ENCODE data around the gene COX7A2L.

COX7A2L gene

GRCh38 chr2:42364658-42365057 is 3.6 kb upstream of the COX7A2L start:
- no peak for TF ChIP-seq SIN3A (IDR thresholded peaks at IDR 0.05; ENCODE audit: borderline replicate concordance, insufficient read depth, low read length)
- TF ChIP-seq POLR2AphosphoS5 (IDR thresholded peaks at IDR 0.05; ENCODE audit: low read depth, low read length), result no peak
- TF ChIP-seq TAF1 (IDR thresholded peaks at IDR 0.05; ENCODE audit: borderline replicate concordance, insufficient read depth, low read length), result no peak
- no peak for TF ChIP-seq FOXP2 (optimal IDR thresholded peaks at IDR 0.05; ENCODE audit: borderline replicate concordance, extremely low read depth, extremely low read length, insufficient read depth)
- TF ChIP-seq REST (IDR thresholded peaks at IDR 0.05; ENCODE audit: insufficient read depth in 1 of 2, low read depth in 2 of 2, low read length in 2 of 2), result no peak

GRCh38 chr2:42363413-42363812 is 2.4 kb upstream of the COX7A2L start:
- TF ChIP-seq SIN3A (IDR thresholded peaks at IDR 0.05; ENCODE audit: borderline replicate concordance, insufficient read depth, low read length), result no peak
- TF ChIP-seq REST (IDR thresholded peaks at IDR 0.05; ENCODE audit: insufficient read depth in 1 of 2, low read depth in 2 of 2, low read length in 2 of 2), result no peak
- TF ChIP-seq FOXP2 (optimal IDR thresholded peaks at IDR 0.05; ENCODE audit: borderline replicate concordance, extremely low read depth, extremely low read length, insufficient read depth), result no peak
- TF ChIP-seq TAF1 (IDR thresholded peaks at IDR 0.05; ENCODE audit: borderline replicate concordance, insufficient read depth, low read length), result no peak
- no peak for TF ChIP-seq POLR2AphosphoS5 (IDR thresholded peaks at IDR 0.05; ENCODE audit: low read depth, low read length)

- TF ChIP-seq FOXP2 (optimal IDR thresholded peaks at IDR 0.05; ENCODE audit: borderline replicate concordance, extremely low read depth, extremely low read length, insufficient read depth) (no peak), POLR2AphosphoS5 (IDR thresholded peaks at IDR 0.05; ENCODE audit: low read depth, low read length) (no peak), REST (IDR thresholded peaks at IDR 0.05; ENCODE audit: insufficient read depth in 1 of 2, low read depth in 2 of 2, low read length in 2 of 2) (no peak)
Measured at GRCh38 chr2:42361728-42362283, 789 bp upstream of the COX7A2L start.

GRCh38 chr2:42360493-42360889 is 526 bp downstream of the COX7A2L start:
- TF ChIP-seq REST (IDR thresholded peaks at IDR 0.05; ENCODE audit: insufficient read depth in 1 of 2, low read depth in 2 of 2, low read length in 2 of 2) (no peak), SIN3A (IDR thresholded peaks at IDR 0.05; ENCODE audit: borderline replicate concordance, insufficient read depth, low read length) (no peak), TAF1 (IDR thresholded peaks at IDR 0.05; ENCODE audit: borderline replicate concordance, insufficient read depth, low read length) (no peak), FOXP2 (optimal IDR thresholded peaks at IDR 0.05; ENCODE audit: borderline replicate concordance, extremely low read depth, extremely low read length, insufficient read depth) (no peak), POLR2AphosphoS5 (IDR thresholded peaks at IDR 0.05; ENCODE audit: low read depth, low read length) (no peak)

- TF ChIP-seq FOXP2 (optimal IDR thresholded peaks at IDR 0.05; ENCODE audit: borderline replicate concordance, extremely low read depth, extremely low read length, insufficient read depth), result no peak
- TF ChIP-seq TAF1 (IDR thresholded peaks at IDR 0.05; ENCODE audit: borderline replicate concordance, insufficient read depth, low read length), result no peak
- TF ChIP-seq SIN3A (IDR thresholded peaks at IDR 0.05; ENCODE audit: borderline replicate concordance, insufficient read depth, low read length), result no peak
- no peak for TF ChIP-seq POLR2AphosphoS5 (IDR thresholded peaks at IDR 0.05; ENCODE audit: low read depth, low read length)
- no peak for TF ChIP-seq REST (IDR thresholded peaks at IDR 0.05; ENCODE audit: insufficient read depth in 1 of 2, low read depth in 2 of 2, low read length in 2 of 2)
Measured at GRCh38 chr2:42359965-42360483, 993 bp downstream of the COX7A2L start.
